ENCODE results near the gene SCCPDH. TPM values are rescaled to one million over a fixed set of nuclear protein-coding genes. Genes with fewer than 3 reads are reported as not detected.

SCCPDH gene
- total and polyA plus RNA-seq, 2 donors (not counting 1 experiment from before 2014, with no cell fraction given), result 1.7 to 6.6 TPM

DNA sequence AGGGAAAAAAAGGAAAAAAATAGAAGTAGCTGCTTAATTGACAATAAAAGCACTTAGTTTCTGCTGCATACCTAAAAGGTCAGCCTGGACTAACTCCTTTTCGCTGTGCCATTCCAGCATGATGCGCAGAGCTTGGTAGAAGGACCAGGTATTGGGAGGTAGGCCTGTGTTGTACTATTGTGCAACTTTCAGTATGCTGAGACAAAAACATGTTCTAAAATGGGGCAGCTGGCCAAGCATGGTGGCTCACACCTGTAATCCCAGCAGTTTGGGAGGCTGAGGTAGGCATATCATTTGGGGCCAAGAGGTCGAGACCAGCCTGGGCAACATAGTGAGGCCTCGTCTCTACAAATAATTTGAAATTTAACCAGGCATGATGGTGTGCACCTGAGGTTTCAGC lies 15.0 kb upstream of the SCCPDH start:
- ATAC-seq (ENCODE audit: low read depth), result no peak
- CTCF ChIA-PET, result interaction anchor here (0.6 to 1.6 kb wide), 3 partner anchors 9 to 214 kb away, joined by 3 to 6 read pairs (median 3); no protein-coding TSS in a partner anchor

GRCh38 chr1:246709835-246710234 lies 14.4 kb upstream of the SCCPDH start:
- Mint-ChIP-seq H3K4me1 (no peaks in the 10 kb centered on the region), H3K27me3 (peaks cover 11% of the 10 kb centered on the region), H3K4me3 (no peak overlapping the region), H3K27ac (no peak overlapping the region), H3K9me3 (ENCODE audit: insufficient read depth) (peaks cover 3% of the 10 kb centered on the region)
- Histone ChIP-seq H4K20me1 (ENCODE audit: control insufficient read depth, insufficient read depth, low read length, poor library complexity, severe bottlenecking) (no peaks in the 10 kb centered on the region), H3K79me2 (ENCODE audit: control insufficient read depth, insufficient read depth, low read length) (no peaks in the 10 kb centered on the region), H3K27me3 (replicated peaks in 1 of 4; ENCODE audit: control extremely low read depth in 1 of 4, control insufficient read depth in 3 of 4, insufficient read depth in 4 of 4, low read length in 3 of 4) (no peaks in the 10 kb centered on the region), H3K9ac (ENCODE audit: low read length) (no peak overlapping the region), H3K4me2 (replicated peaks; ENCODE audit: low read depth, low read length, poor library complexity, severe bottlenecking) (no peak overlapping the region), H3K4me3 (ENCODE audit: control extremely low read depth in 1 of 5, extremely low read depth in 1 of 5, insufficient read depth in 1 of 5, low read depth in 2 of 5, low read length in 4 of 5) (no peak overlapping the region), H3K4me1 (ENCODE audit: control insufficient read depth in 2 of 2, insufficient read depth in 2 of 2, low read length in 2 of 2) (no peaks in the 10 kb centered on the region), H3K36me3 (replicated peaks in 1 of 2; ENCODE audit: control extremely low read depth in 1 of 2, control insufficient read depth in 1 of 2, extremely low read depth in 1 of 2, insufficient read depth in 2 of 2, low read length in 1 of 2) (no peaks in the 10 kb centered on the region), H3K27ac (ENCODE audit: low read length in 2 of 2) (no peak overlapping the region), H3K9me3 (ENCODE audit: control extremely low read depth in 1 of 3, control insufficient read depth in 2 of 3, insufficient read depth in 1 of 3, low read length in 2 of 3) (peaks cover 0 to 4% (median 0%) of the 10 kb centered on the region in 3 donors), H2AFZ (ENCODE audit: insufficient read depth, low read depth, low read length, poor library complexity, severe bottlenecking) (no peak overlapping the region)
- WGBS (ENCODE audit: insufficient coverage), result 0% methylated on average over 1 of the region's 2 CpGs
- ChIA-PET POLR2A (no interaction called here), CTCF (interaction anchor here (0.6 to 1.6 kb wide), 4 partner anchors 10 to 215 kb away, joined by 3 to 6 read pairs (median 3); no protein-coding TSS in a partner anchor)
- intact Hi-C loops (cut with micrococcal nuclease), result no loop called here
- ATAC-seq (ENCODE audit: low read depth) (no peak), DNase-seq (no peak)
- TF ChIP-seq EZH2 (IDR thresholded peaks at IDR 0.05; ENCODE audit: borderline replicate concordance, insufficient read depth, low read depth, low read length, poor library complexity, severe bottlenecking), result no peak
- TF ChIP-seq, protein P1, sequence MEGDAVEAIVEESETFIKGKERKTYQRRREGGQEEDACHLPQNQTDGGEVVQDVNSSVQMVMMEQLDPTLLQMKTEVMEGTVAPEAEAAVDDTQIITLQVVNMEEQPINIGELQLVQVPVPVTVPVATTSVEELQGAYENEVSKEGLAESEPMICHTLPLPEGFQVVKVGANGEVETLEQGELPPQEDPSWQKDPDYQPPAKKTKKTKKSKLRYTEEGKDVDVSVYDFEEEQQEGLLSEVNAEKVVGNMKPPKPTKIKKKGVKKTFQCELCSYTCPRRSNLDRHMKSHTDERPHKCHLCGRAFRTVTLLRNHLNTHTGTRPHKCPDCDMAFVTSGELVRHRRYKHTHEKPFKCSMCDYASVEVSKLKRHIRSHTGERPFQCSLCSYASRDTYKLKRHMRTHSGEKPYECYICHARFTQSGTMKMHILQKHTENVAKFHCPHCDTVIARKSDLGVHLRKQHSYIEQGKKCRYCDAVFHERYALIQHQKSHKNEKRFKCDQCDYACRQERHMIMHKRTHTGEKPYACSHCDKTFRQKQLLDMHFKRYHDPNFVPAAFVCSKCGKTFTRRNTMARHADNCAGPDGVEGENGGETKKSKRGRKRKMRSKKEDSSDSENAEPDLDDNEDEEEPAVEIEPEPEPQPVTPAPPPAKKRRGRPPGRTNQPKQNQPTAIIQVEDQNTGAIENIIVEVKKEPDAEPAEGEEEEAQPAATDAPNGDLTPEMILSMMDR (IDR thresholded peaks at IDR 0.05), result no peak

More for the DNA sequence above, 15.0 kb upstream of the SCCPDH start:
- Histone ChIP-seq H3K9ac (ENCODE audit: low read length) (no peak overlapping the region), H3K4me3 (ENCODE audit: control extremely low read depth in 1 of 5, extremely low read depth in 1 of 5, insufficient read depth in 1 of 5, low read depth in 2 of 5, low read length in 4 of 5) (no peak overlapping the region), H3K4me2 (replicated peaks; ENCODE audit: low read depth, low read length, poor library complexity, severe bottlenecking) (no peak overlapping the region), H3K9me3 (ENCODE audit: control extremely low read depth in 1 of 3, control insufficient read depth in 2 of 3, insufficient read depth in 1 of 3, low read length in 2 of 3) (peaks cover 0 to 4% (median 0%) of the 10 kb centered on the region in 3 donors), H3K27me3 (replicated peaks in 1 of 4; ENCODE audit: control extremely low read depth in 1 of 4, control insufficient read depth in 3 of 4, insufficient read depth in 4 of 4, low read length in 3 of 4) (no peaks in the 10 kb centered on the region), H2AFZ (ENCODE audit: insufficient read depth, low read depth, low read length, poor library complexity, severe bottlenecking) (no peak overlapping the region), H3K27ac (ENCODE audit: low read length in 2 of 2) (no peak overlapping the region), H3K36me3 (replicated peaks in 1 of 2; ENCODE audit: control extremely low read depth in 1 of 2, control insufficient read depth in 1 of 2, extremely low read depth in 1 of 2, insufficient read depth in 2 of 2, low read length in 1 of 2) (no peaks in the 10 kb centered on the region), H3K4me1 (ENCODE audit: control insufficient read depth in 2 of 2, insufficient read depth in 2 of 2, low read length in 2 of 2) (no peaks in the 10 kb centered on the region), H4K20me1 (ENCODE audit: control insufficient read depth, insufficient read depth, low read length, poor library complexity, severe bottlenecking) (no peaks in the 10 kb centered on the region), H3K79me2 (ENCODE audit: control insufficient read depth, insufficient read depth, low read length) (no peaks in the 10 kb centered on the region)
- no peak for TF ChIP-seq EZH2 (IDR thresholded peaks at IDR 0.05; ENCODE audit: borderline replicate concordance, insufficient read depth, low read depth, low read length, poor library complexity, severe bottlenecking)
- TF ChIP-seq, protein P1 (IDR thresholded peaks at IDR 0.05), result no peak
- POLR2A ChIA-PET, result no interaction called here
- Mint-ChIP-seq H3K27me3 (peaks cover 11% of the 10 kb centered on the region), H3K4me3 (no peak overlapping the region), H3K9me3 (ENCODE audit: insufficient read depth) (peaks cover 3% of the 10 kb centered on the region), H3K27ac (no peak overlapping the region), H3K4me1 (no peaks in the 10 kb centered on the region)
- 100% methylated on average over 4 of the region's 4 CpGs for WGBS (ENCODE audit: insufficient coverage)
- intact Hi-C loops (cut with micrococcal nuclease), result no loop called here
- no peak for DNase-seq
